ENCODE measurements around the gene TPX2.

The TPX2 gene

GRCh38 chr20:31819083-31819784 lies 80.1 kb downstream of the TPX2 start, which contains the start of gene MYLK2:
MYLK2 (plus strand) TSS chr20:31819356; CDS start chr20:31819581, 225 bp downstream.
- ATAC-seq = no peak
- TF ChIP-seq PPARA (CRISPR knock-in tag; IDR thresholded peaks at IDR 0.05; ENCODE audit: borderline replicate concordance) = no peak
- no peak for TF ChIP-seq ESRRG (CRISPR knock-in tag; IDR thresholded peaks at IDR 0.05)
- TF ChIP-seq ISL1 (CRISPR knock-in tag; IDR thresholded peaks at IDR 0.05) = no peak
- no peak for TF ChIP-seq ZFP30 (CRISPR knock-in tag; IDR thresholded peaks at IDR 0.05)
- no peak for TF ChIP-seq BACH2 (CRISPR knock-in tag; IDR thresholded peaks at IDR 0.05; ENCODE audit: borderline replicate concordance)
- TF ChIP-seq OSR1 (CRISPR knock-in tag; IDR thresholded peaks at IDR 0.05) = no peak
- no peak for TF ChIP-seq SNAI2 (CRISPR knock-in tag; IDR thresholded peaks at IDR 0.05)
- TF ChIP-seq ZFP3 (CRISPR knock-in tag; IDR thresholded peaks at IDR 0.05) = no peak
- no peak for TF ChIP-seq ZNF565 (CRISPR knock-in tag; conservative IDR thresholded peaks at IDR 0.05; ENCODE audit: low read depth)
- no peak for TF ChIP-seq CREB5 (CRISPR knock-in tag; IDR thresholded peaks at IDR 0.05; ENCODE audit: low read depth)
- no peak for TF ChIP-seq TOX (CRISPR knock-in tag; IDR thresholded peaks at IDR 0.05; ENCODE audit: borderline replicate concordance)
- TF ChIP-seq ARNTL (CRISPR knock-in tag; IDR thresholded peaks at IDR 0.05; ENCODE audit: borderline replicate concordance, low read depth) = no peak
- no peak for TF ChIP-seq TCF4 (CRISPR knock-in tag; IDR thresholded peaks at IDR 0.05; ENCODE audit: borderline replicate concordance)

GRCh38 chr20:31820228-31820627 lies 81.1 kb downstream of the TPX2 start:
- TF ChIP-seq BACH2 (CRISPR knock-in tag; IDR thresholded peaks at IDR 0.05; ENCODE audit: borderline replicate concordance) (no peak), ZNF70 (CRISPR knock-in tag; IDR thresholded peaks at IDR 0.05) (no peak), PATZ1 (CRISPR knock-in tag; IDR thresholded peaks at IDR 0.05; ENCODE audit: borderline replicate concordance) (no peak), OSR1 (CRISPR knock-in tag; IDR thresholded peaks at IDR 0.05) (no peak), SNAI2 (CRISPR knock-in tag; IDR thresholded peaks at IDR 0.05) (no peak), CREB5 (CRISPR knock-in tag; IDR thresholded peaks at IDR 0.05; ENCODE audit: low read depth) (no peak), ZNF8 (CRISPR knock-in tag; IDR thresholded peaks at IDR 0.05) (no peak), POU6F1 (CRISPR knock-in tag; IDR thresholded peaks at IDR 0.05; ENCODE audit: borderline replicate concordance, low read depth) (no peak), TSHZ2 (CRISPR knock-in tag; IDR thresholded peaks at IDR 0.05) (no peak), ZC3H10 (CRISPR knock-in tag; IDR thresholded peaks at IDR 0.05) (no peak), ESRRG (CRISPR knock-in tag; IDR thresholded peaks at IDR 0.05) (no peak), CSDC2 (CRISPR knock-in tag; IDR thresholded peaks at IDR 0.05) (no peak), PPARA (CRISPR knock-in tag; IDR thresholded peaks at IDR 0.05; ENCODE audit: borderline replicate concordance) (no peak), ISL1 (CRISPR knock-in tag; IDR thresholded peaks at IDR 0.05) (no peak), TOX (CRISPR knock-in tag; IDR thresholded peaks at IDR 0.05; ENCODE audit: borderline replicate concordance) (no peak), RARB (CRISPR knock-in tag; IDR thresholded peaks at IDR 0.05) (no peak)
- no peak for ATAC-seq
